ENCODE data around the gene TIRAP.

The TIRAP gene

GRCh38 chr11:126277780-126278179, 5.1 kb upstream of the TIRAP start:
- Mint-ChIP-seq H3K27me3 (no peaks in the 10 kb centered on the region), H3K4me3 (no peak overlapping the region), H3K36me3 (peaks cover 13% of the 10 kb centered on the region), H3K27ac (no peak overlapping the region), H3K9me3 (no peaks in the 10 kb centered on the region), H3K4me1 (peaks cover 33% of the 10 kb centered on the region)

GRCh38 chr11:126279191-126279590, 3.7 kb upstream of the TIRAP start:
- H3K9me3 Mint-ChIP-seq, result no peaks in the 10 kb centered on the region
- H3K27me3 Mint-ChIP-seq, result no peaks in the 10 kb centered on the region
- no peak overlapping the region for H3K27ac Mint-ChIP-seq
- no peak overlapping the region for H3K4me3 Mint-ChIP-seq
- peaks cover 41% of the 10 kb centered on the region for H3K4me1 Mint-ChIP-seq
- peaks cover 11% of the 10 kb centered on the region for H3K36me3 Mint-ChIP-seq

GRCh38 chr11:126280595-126280994, 2.3 kb upstream of the TIRAP start:
- no peaks in the 10 kb centered on the region for H3K9me3 Mint-ChIP-seq
- H3K36me3 Mint-ChIP-seq, result peaks cover 9% of the 10 kb centered on the region
- no peaks in the 10 kb centered on the region for H3K27me3 Mint-ChIP-seq
- H3K27ac Mint-ChIP-seq, result peak overlapping the region; percentile 84
- no peak overlapping the region for H3K4me3 Mint-ChIP-seq
- H3K4me1 Mint-ChIP-seq, result peaks cover 55% of the 10 kb centered on the region

GRCh38 chr11:126281245-126281644, 1.6 kb upstream of the TIRAP start:
- peaks cover 8% of the 10 kb centered on the region for H3K36me3 Mint-ChIP-seq
- no peaks in the 10 kb centered on the region for H3K27me3 Mint-ChIP-seq
- peak overlapping the region; percentile 95 for H3K4me3 Mint-ChIP-seq
- peaks cover 57% of the 10 kb centered on the region for H3K4me1 Mint-ChIP-seq
- H3K9me3 Mint-ChIP-seq, result no peaks in the 10 kb centered on the region
- peak overlapping the region; percentile 76 for H3K27ac Mint-ChIP-seq

- H3K36me3 Mint-ChIP-seq, result peaks cover 8% of the 10 kb centered on the region
- H3K27ac Mint-ChIP-seq, result peak overlapping the region; percentile 92
- H3K4me3 Mint-ChIP-seq, result peak overlapping the region; percentile 95
- no peaks in the 10 kb centered on the region for H3K27me3 Mint-ChIP-seq
- peaks cover 58% of the 10 kb centered on the region for H3K4me1 Mint-ChIP-seq
- H3K9me3 Mint-ChIP-seq, result no peaks in the 10 kb centered on the region
Measured at GRCh38 chr11:126281666-126282175, 1.2 kb upstream of the TIRAP start.

- Mint-ChIP-seq H3K4me1 (peaks cover 62% of the 10 kb centered on the region), H3K27ac (peak overlapping the region; percentile 92), H3K27me3 (no peaks in the 10 kb centered on the region), H3K36me3 (peaks cover 7% of the 10 kb centered on the region), H3K9me3 (no peaks in the 10 kb centered on the region), H3K4me3 (peak overlapping the region; percentile 95)
Measured at GRCh38 chr11:126282361-126282735, 545 bp upstream of the TIRAP start.

GRCh38 chr11:126284829-126285228, 1.9 kb downstream of the TIRAP start:
- peak overlapping the region; percentile 38 for H3K27ac Mint-ChIP-seq
- no peaks in the 10 kb centered on the region for H3K27me3 Mint-ChIP-seq
- H3K4me1 Mint-ChIP-seq, result peaks cover 61% of the 10 kb centered on the region
- peak overlapping the region; percentile 76 for H3K4me3 Mint-ChIP-seq
- H3K9me3 Mint-ChIP-seq, result no peaks in the 10 kb centered on the region
- H3K36me3 Mint-ChIP-seq, result no peaks in the 10 kb centered on the region

- Mint-ChIP-seq H3K4me1 (peaks cover 36% of the 10 kb centered on the region), H3K36me3 (no peaks in the 10 kb centered on the region), H3K9me3 (no peaks in the 10 kb centered on the region), H3K27me3 (no peaks in the 10 kb centered on the region), H3K27ac (no peak overlapping the region), H3K4me3 (no peak overlapping the region)
Measured at GRCh38 chr11:126288237-126288636, 5.3 kb downstream of the TIRAP start.

GRCh38 chr11:126290887-126291286, 8.0 kb downstream of the TIRAP start:
- Mint-ChIP-seq H3K36me3 (peaks cover 6% of the 10 kb centered on the region), H3K4me3 (no peak overlapping the region), H3K27ac (no peak overlapping the region), H3K4me1 (peaks cover 18% of the 10 kb centered on the region), H3K27me3 (no peaks in the 10 kb centered on the region), H3K9me3 (no peaks in the 10 kb centered on the region)

- Mint-ChIP-seq H3K4me1 (peaks cover 18% of the 10 kb centered on the region), H3K36me3 (peaks cover 9% of the 10 kb centered on the region), H3K9me3 (no peaks in the 10 kb centered on the region), H3K4me3 (no peak overlapping the region), H3K27ac (no peak overlapping the region), H3K27me3 (no peaks in the 10 kb centered on the region)
Measured at GRCh38 chr11:126293726-126294125, 10.8 kb downstream of the TIRAP start.

- no peak overlapping the region for H3K27ac Mint-ChIP-seq
- no peak overlapping the region for H3K4me3 Mint-ChIP-seq
- H3K27me3 Mint-ChIP-seq, result no peaks in the 10 kb centered on the region
- H3K36me3 Mint-ChIP-seq, result peaks cover 9% of the 10 kb centered on the region
- peaks cover 18% of the 10 kb centered on the region for H3K4me1 Mint-ChIP-seq
- H3K9me3 Mint-ChIP-seq, result no peaks in the 10 kb centered on the region
Measured at GRCh38 chr11:126297004-126297403, 14.1 kb downstream of the TIRAP start.

- Mint-ChIP-seq H3K4me1 (peaks cover 43% of the 10 kb centered on the region), H3K27me3 (no peaks in the 10 kb centered on the region), H3K4me3 (peak within 1 kb of the TSS; percentile 99), H3K9me3 (no peaks in the 10 kb centered on the region), H3K27ac (peak within 1 kb of the TSS; percentile 94), H3K36me3 (peaks cover 4% of the 10 kb centered on the region)
Measured at GRCh38 chr11:126303623-126304456, 20.9 kb downstream of the TIRAP start, which contains the start of gene DCPS. DCPS (plus strand) TSS chr11:126304060; CDS start chr11:126304081, 21 bp downstream.

- H3K27me3 Mint-ChIP-seq, result no peaks in the 10 kb centered on the region
- peak overlapping the region; percentile 94 for H3K27ac Mint-ChIP-seq
- peaks cover 4% of the 10 kb centered on the region for H3K36me3 Mint-ChIP-seq
- H3K4me1 Mint-ChIP-seq, result peaks cover 43% of the 10 kb centered on the region
- no peaks in the 10 kb centered on the region for H3K9me3 Mint-ChIP-seq
- peak overlapping the region; percentile 99 for H3K4me3 Mint-ChIP-seq
Measured at GRCh38 chr11:126304457-126305075, 21.7 kb downstream of the TIRAP start.

GRCh38 chr11:126305699-126306098, 22.8 kb downstream of the TIRAP start:
- peaks cover 53% of the 10 kb centered on the region for H3K4me1 Mint-ChIP-seq

GRCh38 chr11:126307706-126308105, 24.8 kb downstream of the TIRAP start:
- Mint-ChIP-seq H3K27me3 (no peaks in the 10 kb centered on the region), H3K9me3 (no peaks in the 10 kb centered on the region), H3K4me3 (peak overlapping the region; percentile 5), H3K36me3 (peaks cover 6% of the 10 kb centered on the region), H3K4me1 (peaks cover 63% of the 10 kb centered on the region), H3K27ac (peak overlapping the region; percentile 11)

More at GRCh38 chr11:126305699-126306098, 22.8 kb downstream of the TIRAP start:
- H3K27ac Mint-ChIP-seq, result peak overlapping the region; percentile 88
- no peaks in the 10 kb centered on the region for H3K27me3 Mint-ChIP-seq
- H3K4me3 Mint-ChIP-seq, result peak overlapping the region; percentile 81
- H3K9me3 Mint-ChIP-seq, result no peaks in the 10 kb centered on the region
- peaks cover 6% of the 10 kb centered on the region for H3K36me3 Mint-ChIP-seq

- Mint-ChIP-seq H3K4me1 (peaks cover 59% of the 10 kb centered on the region), H3K27ac (no peak overlapping the region), H3K9me3 (no peaks in the 10 kb centered on the region), H3K27me3 (no peaks in the 10 kb centered on the region), H3K36me3 (peaks cover 6% of the 10 kb centered on the region), H3K4me3 (no peak overlapping the region)
Measured at GRCh38 chr11:126308271-126308671, 25.4 kb downstream of the TIRAP start.
